Activated CD8-positive, alpha-beta memory T cell treated with anti-CD3 and anti-CD28 coated beads, Interleukin-2, amount 50 U/mL, for 48 hours (primary cell): ENCODE data around the gene FRZB.
"Not testable (repeated sequence)": the region's sequence is repeated elsewhere in the genome, so short reads cannot be mapped to it uniquely, and the experiment has no call there.

ENCODE experiments used
- DNase-seq: peaks from one replicate; pipeline ENCODE4 v3.0.0-alpha.2; 2020

Gene FRZB, protein sequence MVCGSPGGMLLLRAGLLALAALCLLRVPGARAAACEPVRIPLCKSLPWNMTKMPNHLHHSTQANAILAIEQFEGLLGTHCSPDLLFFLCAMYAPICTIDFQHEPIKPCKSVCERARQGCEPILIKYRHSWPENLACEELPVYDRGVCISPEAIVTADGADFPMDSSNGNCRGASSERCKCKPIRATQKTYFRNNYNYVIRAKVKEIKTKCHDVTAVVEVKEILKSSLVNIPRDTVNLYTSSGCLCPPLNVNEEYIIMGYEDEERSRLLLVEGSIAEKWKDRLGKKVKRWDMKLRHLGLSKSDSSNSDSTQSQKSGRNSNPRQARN

DNA sequence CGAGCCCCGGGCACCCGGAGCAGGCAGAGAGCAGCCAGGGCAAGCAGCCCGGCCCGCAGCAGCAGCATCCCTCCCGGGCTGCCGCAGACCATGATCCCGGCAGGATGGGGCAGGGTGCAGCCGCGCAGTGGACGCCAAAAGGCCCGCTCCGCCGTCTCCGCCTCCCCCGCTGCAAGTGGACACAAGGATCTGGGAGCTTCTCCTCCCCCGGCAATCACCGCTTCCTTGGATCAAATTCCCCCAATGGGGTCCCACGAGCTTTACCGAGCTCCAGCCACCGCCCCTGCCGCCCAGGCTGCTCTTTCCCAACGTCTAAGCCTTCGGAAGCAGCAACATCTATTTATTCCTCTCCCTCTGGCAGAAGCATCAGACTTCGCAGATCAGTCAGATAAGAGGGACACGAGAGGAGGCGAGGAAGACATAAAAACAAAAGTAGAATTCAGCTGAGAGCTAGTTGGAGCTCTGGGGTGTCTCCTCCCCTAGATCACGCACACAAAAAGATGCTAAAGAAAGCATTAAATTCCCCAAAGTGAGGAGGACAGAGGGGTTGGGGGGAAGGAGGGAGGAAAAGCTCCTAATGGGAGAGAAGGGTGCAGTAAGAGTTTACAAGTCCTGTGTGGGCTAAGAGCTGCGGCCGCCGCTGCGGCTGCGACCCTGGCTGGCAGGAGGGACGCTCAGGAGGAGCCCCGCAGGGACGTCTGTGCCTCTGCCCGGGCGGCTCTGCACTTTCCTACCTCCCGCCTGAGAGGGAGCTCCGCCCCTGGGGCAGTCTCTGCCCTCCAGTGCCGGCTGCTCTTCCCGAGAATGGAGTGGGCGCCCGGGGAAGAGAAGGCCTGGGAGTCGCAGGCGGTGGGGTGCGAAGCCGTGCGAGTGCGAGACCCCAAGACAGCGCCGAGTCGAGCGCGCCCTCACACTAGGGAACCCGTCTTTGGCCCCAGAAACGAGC, at the start of gene FRZB:
Gene FRZB, minus strand, starts transcription at position 177 of the 946 bp plus-strand sequence. Its CDS starts 85 bp downstream, at position 92.
- DNase-seq, result peak; percentile 48

DNA sequence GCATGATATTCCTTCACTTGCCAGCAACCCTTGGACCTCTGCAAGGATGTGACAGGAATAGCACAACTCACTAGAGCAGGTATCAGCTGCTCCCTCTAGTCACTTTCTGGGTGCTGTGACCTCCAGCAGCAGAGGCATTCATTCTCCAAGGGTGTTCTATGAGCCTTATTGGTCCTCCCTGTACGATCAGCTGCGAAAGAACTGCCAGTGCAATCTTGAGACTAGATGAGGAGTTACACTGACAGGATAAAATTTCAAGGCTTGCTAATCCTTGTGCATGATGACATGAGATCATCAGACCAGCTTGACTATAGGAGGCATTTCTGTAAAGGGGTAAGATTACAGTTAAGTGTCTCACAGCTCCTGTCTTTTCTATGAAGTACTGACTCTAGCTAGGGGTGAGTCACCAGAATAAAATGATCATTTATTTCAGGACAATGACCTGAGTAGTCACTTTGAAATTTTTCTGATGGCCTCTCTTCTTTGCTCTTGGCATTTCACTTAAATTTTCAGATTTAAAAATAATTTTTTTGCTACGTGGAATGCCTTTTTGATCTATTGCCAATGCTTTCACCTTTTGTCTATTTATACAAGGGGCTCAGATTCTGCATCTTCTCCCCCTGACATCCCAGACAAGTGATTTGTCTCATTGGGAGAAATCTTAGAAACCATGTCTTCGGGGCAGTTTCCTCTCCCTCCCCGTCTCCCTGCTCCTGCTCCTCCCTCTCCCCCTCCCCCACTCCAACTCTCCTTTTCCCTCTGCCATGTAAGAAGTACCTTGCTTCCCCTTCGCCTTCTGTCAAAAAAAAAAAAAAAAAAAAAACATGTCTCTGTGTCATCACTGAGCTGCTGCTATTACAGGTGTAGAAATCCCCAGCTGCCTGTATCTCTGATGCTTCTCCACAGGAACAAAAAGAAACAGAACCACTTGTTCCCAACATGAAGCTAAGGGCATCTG, 49.2 kb upstream of the FRZB start:
- DNase-seq, result no peak

DNA sequence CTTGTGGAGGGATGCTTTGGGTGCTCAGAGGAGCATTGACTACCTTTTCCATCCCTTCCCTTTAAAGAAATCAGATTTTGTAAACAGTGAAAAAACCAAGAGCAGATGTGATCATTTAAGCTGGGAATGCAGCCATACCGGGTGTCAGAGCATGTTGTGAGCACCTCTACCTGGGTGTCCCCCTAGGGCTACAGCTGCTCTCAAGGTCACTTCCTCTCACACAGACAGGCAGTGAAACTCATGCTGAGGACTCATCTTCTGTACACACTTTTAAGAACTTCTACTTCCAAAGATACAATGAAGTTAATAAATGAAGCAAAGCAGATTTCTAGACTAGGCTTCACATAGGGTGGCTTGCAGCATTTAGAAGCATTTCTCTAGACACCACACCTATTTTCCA, 48.4 kb upstream of the FRZB start:
- DNase-seq, result no peak

DNA sequence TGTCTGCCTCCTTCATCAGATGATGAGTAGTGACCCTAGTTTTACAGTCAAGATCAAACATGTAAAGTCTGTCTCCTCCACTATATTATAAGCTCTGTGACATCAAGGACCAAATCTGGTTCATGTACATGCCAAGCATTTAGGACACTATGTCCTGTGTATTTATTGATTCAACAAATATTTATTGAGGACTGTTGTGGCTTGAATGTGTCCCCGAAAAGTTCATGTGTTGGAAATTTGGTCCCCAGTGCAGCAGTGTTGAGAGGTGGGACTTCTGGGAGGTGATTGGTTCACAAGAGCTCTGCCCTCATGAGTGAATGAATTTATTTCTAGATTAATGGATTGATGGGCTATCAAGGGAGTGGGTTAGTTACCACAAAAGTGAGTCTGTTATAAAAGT, 46.6 kb upstream of the FRZB start:
- no peak for DNase-seq

DNA sequence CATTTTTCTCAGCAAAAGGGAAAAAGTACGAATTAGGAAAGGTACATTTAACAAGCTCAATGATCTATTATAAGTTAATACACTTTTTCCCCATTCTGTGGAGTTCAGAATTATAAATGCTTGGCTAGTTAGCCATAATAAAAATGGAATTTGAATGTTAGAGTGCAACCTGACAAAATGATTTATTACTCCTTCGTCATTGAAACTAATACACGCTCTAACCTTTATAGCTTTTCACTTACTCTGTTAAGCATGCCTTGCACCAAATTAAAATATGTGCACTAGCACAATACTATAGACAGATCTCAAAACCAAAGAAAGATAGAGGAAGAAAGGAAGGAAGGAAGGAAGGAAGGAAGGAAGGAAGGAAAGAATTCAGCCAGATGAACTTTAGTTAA, 46.1 kb upstream of the FRZB start:
- DNase-seq, result no peak

DNA sequence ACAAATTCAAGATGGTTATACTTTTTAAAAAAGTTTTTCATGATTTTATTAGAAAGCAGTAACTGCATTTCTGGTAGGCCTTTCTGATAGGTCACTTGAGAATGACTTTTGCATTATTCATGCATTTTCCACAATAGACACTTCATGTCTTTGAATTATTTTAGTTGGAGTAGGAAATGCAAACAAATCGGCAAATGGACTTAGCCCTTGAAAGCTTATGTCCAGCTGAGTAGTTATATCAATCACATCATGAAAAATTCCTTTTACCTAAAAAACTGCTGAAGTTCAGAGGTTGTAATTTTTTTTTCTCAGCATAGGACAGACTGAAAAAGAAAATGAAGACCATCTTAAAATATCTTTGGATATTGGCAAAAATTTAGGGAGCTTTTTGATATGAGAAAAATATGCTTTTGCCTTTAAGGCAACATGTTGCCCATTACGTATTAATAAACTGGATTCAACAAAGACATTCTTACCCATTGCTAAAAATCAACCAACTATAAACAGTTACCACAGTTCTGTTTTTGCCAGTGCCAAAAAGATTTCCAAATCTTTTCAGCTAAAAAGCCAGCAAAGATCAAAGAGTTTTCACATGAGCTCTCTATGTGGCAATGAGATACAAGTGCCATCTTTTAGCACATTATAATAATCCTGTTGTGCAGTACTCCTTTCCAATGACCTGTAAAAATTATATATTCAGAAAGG, 45.5 kb upstream of the FRZB start:
- DNase-seq, result no peak

DNA sequence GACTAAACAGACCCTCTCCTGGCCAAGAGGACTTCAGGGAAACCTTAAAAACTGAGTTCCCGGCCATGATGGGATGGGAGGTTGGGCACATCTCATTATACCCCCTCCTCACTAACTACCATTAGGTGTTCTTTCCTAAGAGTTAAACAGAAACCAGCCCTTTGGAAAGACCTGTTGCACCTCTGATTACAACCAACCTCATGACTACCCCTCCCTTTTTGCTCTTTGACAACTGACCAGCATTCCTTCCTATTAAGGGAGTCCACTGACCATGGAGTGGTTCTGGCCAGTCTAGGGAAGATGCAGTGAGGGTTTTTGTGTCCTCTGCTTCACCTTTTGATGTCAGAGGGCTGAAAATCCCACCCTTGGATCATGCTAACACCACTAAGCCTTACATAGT, 44.5 kb upstream of the FRZB start:
- no peak for DNase-seq

DNA sequence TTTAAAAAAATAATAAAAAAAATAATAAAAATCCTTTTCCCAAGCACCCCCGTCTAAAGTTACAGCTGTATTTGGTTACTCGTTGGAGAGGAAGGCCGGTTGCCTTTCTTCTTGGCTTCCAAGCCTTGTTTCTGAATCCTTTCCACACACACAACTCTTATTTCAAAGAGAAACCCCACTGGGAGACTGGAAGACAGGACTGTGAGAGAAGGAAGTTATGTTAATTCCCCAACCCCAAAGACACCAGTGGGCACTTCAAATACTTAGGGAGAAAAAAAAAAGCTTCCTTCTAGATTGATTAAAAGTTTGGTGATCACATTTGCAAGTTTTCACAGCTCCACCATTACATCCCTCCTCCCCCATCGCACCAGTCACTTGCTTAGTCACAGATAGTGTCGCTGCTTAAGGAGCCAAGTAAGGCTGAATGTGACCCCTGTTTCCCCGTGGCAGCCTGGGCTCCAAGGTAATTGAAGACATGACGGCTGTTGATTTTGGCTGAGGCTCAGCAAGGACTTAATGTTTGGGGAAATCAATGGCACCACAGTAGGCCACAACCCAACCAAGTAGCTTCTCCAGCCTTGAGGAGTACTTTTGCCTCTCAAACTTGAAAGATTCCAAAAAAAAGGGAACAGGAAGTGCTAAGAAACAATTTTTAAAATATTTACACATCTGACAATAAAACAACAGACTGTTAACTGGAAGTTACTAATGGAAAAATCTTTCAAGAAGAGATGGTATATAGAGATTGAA, 40.8 kb upstream of the FRZB start:
- DNase-seq, result no peak

DNA sequence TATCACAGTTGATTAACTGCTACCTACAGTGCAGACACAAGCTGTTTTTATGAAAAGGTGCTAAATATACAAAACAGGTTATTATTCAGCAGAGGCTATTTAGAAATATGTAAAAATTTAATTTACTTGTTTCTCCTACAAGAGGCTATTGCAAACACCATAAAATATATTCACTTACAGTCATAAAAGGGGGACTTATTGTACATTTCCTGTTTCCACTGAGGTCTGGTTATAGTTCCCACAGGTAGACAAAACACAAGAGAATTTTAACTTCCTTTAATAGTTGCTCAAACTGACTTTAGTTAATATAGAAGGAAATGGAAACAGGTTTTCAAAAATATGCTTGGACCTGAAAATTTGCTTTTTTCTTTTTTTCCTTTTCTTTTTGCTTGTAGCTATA, 40.0 kb upstream of the FRZB start:
- no peak for DNase-seq

DNA sequence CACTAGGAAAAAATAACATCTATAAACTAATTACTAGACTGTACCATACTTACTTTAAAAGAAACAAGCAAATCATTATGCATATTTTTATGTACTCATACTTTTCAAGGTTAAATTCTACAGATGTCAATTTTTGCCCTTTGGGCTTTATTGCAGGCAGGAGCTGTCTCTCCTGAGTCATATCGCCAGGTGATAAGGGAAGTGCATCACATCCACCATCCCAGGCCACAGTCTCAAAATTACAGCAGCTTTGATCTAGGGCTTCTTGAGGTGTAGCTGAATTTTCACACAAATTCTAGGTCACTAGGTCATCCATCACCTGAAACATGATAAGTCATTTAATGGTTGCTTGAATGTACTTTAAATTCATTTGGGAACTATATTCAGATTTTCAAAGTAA, 38.4 kb upstream of the FRZB start:
- no peak for DNase-seq

DNA sequence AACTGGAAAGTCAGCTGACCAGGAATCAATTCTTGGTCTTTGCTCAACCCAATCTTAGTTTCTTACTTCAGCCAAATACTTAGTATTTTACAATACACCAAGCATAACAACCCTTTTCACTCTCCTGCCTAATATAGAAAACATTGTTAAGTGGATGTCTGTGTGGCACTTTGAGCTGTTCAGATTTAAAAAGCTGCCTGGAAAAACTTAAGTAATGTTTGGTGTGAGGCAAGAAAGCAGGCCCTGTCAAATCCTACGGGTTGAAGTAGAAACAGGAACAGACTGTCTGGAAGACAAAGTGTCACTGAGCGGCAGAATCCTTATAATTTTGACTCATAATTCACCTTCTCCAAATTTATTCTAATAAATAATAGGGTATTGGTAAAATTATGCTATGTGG, 37.1 kb upstream of the FRZB start:
- no peak for DNase-seq

DNA sequence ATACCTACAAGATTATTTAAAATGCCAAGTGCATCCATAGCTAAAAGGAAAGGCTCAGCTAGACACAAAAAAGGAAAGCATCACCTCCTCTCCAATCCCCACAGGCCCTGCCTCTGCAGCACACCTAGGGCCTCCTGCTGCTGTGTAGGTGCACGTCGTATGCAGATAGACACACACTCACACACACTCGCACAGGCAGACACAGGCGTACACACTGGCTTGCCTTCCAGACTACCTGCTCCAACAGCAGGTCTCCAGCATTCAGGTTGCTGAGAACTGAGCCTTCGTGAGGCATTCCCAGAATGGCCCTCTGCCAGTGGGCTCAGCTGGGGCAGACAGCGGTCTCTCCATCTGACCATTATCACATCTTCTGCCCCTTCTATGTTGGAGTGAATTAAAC, 35.3 kb upstream of the FRZB start:
- no peak for DNase-seq

DNA sequence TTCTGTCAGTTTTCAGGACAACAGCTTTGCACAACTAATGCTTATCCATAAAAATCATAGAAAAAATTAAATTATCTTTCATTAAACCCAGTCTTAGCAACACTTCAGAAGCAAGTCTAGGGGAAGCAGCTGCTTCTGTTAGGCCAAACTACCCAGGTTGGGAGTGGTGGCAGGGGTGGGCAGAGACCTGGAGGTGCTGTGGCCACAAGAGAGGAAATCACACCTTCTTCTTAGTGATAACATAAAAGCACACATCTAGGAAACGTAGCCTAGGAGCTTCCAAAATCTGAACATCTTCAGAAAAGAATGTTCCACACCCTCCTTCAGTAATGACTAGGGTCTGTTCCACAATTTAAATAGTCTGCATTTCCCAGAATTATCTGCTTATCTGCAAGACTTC, 32.3 kb upstream of the FRZB start:
- DNase-seq, result no peak

DNA sequence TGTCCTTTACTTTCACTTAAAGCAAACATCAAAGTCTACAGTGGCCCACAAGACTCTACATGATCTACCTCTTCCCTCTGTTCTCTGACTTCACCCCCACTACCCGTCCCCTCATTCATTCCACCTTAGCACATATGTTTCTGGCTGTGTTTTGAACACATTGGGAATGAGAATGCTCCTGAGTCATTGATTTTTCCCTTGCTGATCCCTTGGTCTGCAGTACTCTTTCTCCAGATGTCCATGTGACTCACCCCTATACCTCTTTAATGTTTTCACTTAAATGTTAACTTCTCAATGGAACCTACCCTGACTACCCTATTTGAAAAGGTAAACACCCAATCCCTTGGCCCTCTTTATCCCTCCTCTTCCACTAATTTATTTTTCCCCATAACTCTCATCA, 30.7 kb upstream of the FRZB start:
- DNase-seq, result no peak

DNA sequence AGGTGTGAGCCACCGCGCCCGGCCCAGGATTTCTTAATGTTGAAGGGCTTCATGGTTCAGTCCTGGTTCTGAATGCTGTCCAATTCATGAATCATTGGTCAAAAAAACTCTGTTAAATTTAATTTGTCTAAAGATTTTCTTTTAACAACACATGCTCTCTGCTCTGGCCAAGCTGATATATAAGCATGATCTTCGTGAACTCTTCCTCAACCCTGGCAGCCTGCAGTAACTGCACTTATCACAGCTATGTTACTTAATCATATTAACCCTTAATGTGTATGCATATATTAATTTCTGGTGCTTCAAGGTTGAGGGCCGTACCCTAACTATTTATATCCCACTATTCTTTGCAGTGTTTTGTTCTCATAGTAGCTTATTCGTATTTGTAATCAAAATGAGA, 29.4 kb upstream of the FRZB start:
- DNase-seq, result no peak

DNA sequence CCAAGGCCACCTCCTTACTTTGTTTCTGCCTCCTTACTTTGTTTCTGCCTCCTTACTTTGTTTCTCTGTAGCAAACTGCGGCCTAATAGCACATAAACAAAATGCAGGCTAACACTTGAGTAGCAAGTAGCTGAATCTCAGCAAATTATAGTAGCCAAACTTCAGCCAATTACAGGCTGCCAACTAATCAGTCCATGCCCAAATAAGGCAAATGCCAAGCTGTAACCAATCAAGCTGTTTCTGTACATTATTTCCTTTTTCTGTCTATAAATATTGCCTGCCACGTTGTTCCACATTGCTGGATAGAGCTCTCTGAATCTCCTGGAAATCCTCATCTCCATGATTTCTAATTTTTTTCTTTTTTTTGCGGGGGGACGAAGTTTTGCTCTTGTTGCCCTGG, 28.7 kb upstream of the FRZB start:
- DNase-seq, result no peak

DNA sequence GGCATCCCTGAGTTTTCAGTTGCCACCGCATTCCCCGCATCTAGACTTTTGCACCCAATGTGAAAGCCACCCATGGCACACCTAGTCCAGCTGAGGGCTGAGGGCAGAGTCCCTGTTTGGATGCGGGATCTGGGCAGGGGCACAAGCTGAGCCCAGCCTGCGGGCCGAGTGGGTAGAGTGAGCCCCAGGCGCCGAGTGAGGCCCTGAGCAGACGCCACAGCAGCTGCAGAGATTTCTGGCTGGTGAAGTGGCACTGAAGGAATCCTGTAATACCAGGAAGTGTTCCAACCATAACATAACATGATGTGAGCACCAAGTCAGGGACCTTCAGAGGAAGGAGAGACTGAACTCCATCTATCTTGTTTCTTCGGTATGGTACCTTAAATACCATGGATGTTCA, 27.7 kb upstream of the FRZB start:
- DNase-seq, result no peak

DNA sequence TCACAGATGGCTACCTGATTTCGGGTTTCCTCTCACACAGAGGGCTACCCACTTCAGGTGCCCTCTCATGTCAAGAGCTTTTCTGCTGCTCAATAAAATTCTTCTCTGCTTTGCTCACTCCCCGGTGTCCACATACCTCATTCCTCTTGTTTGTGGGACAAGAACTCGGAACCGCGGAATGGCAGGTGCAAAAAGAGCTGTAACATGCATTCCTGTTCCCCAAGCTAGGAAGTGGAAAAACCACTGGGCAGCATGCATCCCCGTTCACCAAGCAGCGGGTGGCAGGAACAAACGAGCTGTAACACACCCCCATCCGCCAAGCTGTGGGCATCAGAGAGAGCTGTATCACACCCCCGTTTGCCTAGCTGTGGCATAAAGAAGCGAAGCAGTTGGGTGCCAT, 27.2 kb upstream of the FRZB start:
- DNase-seq, result no peak

DNA sequence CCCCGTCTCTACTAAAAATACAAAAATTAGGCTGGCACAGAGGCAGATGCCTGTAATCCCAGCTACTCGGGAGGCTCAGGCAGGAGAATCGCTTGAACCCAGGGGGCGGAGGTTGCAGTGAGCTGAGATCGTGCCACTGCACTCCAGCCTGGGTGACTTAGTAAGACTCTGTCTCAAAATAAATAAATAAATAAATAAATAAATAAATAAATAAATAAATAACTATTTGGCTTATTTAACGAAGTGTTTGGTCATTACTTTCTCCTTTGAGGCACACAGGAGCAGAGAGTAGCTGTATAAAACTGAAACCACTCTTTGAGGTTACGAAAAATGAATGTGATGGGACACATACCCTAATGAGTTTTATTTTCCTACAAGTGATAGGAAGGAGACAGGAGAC, 26.6 kb upstream of the FRZB start:
- not testable (repeated sequence) for DNase-seq

DNA sequence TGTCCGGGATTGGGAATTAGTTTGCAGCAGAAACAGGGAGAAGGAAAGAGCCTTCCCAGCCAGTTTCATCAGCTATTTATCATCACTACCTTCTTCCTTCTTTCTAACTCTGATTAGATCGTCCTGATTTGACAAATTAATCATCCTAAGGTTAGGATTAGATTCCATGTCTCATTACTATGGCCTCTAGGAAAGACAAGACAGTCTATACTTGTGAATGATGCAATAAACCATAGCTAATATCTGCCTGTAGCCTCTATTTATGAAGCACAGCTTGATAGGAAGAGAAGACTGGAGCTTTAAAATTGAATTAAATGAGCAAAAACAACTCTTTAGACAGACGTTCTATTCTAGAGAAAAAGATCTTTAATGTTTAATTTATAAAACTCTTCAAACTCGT, 25.2 kb upstream of the FRZB start:
- no peak for DNase-seq

DNA sequence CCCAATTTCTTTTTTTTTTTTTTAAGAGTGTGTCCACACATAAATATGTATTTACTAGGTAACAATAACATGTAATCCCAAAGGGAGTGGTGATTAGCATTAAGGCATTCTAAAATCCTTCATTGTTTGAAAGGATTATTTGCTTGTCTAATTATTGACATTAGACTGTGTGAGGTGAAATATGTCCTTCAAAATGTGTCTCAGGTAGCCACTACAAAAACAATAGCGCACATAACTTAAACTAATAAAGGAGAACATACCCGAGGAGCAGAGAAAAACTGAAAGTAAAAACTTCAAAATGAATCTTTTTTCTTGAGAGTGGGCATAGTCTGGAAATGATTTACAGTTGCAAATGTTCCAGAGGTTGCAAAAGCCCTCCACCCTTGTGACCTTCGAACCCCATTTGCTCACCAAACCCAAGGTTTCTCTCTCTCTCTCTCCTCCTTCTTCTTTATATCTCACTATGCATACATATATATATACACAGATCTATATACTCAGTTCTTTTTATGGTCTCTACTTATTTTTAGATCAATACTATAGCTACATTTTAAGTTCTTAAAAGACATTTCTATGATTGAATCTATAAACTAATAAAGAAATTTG, 24.4 kb upstream of the FRZB start:
- no peak for DNase-seq
